HG03196 (cell line): ENCODE results near the gene MPZL1.

Source experiments
- ATAC-seq: cut with Tn5 transposase; IDR thresholded peaks from one replicate; pipeline ENCODE4 v1.9.1; 2021; ENCODE audit not compliant: unreplicated experiment

MPZL1 gene

DNA sequence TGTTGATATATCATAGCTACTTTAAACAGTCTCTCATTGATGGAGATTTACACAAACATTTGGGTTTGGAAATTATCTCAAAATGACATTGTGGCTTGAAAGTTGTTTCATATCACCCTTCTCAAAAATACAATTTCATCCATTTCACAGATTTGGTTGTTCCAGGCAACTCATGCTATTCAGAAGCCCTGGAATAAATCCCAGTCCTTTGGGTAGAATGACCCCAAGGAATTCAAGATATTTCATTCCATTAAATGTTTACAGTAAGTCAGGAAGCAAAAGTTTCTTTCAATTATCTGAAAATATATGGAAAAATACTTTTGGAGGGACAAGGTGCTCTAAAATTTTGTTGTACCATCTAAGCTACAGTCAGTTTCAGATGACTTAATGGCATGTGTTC lies 27.1 kb downstream of the MPZL1 start:
- no peak for ATAC-seq

DNA sequence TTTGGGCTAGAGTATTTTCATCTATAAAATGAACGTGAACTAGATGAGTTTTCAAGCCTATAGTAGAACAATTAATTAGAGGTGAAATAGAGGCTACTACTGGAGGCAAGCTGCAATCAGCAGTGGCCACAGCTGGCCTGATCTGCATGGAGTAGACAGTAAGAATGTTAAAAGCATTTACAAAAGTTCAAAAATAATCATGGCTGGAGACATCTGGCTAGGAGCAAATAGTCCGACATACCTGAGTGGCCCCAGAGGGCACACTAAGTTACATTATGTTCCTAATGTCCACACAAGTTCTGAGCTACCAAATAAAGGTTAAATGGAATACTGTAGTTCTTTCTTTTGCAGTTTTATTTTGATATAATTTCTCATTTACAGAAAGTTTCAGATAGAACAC lies 28.0 kb downstream of the MPZL1 start:
- no peak for ATAC-seq

DNA sequence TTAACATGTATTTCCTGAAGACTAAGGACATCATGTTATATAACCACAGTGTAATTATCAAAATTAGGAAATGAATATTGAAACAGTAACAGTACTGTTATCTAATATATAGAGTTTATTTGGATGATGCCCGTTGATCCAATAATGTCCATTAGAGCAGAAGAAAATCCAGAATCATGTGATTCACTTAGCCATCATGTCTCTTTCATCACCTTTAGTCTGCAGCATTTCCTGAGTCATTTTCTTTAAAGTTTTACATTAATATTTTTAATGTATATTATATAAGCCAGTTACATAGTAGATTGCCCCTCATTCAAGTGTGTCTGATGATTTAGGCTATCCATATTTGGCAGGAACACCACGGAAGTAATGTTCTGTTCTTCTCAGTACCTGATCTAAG lies 28.9 kb downstream of the MPZL1 start:
- no peak for ATAC-seq

DNA sequence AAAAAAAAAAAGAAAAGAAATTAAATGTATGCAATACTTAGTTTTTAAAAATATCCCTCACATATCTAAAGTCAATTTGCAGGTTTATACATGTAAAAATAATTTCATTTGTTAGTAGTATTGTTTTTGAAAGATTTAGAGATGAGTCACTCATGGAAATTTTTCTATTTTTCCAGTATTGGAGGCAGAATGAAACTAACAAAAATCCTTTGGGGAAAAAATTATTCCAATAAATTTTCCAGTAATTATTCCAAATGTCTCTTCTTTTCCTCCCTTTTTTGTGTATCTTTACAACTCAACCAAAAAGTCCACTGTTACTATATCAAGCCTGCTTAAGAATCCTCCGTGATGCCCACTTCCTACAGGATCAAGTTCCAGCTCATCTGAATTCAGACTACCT lies 29.9 kb downstream of the MPZL1 start:
- ATAC-seq: no peak

DNA sequence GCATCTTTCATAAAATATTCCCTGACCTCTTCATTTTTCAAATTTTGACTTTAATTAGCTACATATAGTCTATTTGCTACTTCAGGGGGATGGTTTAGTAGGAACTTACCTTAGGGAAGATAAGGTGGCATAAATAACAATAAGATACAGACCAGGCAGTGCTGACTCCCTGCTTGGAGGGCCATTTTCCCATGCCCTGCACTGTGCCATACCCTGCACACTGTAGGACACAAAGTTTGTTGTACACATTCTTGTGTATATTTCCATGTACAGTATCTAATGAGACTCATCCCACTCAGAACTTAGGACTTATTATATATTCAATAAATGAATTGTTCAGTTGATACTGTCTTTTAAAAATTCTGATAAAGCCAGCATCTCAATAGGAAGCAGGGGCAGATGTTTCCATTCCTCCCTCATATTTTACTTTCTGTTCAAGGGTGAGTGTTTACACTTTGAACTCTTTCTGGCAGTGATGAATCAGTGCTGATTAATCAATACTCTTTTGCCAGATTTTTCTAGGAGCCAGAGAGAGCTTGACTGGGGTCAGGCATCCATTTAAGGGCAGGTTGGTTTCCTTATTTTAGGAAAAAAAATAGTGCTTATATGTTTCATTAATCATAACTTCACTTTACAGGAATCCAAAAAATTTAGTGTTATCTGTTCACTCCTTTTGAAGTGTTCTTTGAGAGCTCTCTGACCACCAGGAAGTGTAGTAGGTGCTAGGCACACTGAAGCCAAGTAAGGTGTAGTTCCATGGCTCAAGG lies 30.6 kb downstream of the MPZL1 start:
- peak; percentile 10 for ATAC-seq

DNA sequence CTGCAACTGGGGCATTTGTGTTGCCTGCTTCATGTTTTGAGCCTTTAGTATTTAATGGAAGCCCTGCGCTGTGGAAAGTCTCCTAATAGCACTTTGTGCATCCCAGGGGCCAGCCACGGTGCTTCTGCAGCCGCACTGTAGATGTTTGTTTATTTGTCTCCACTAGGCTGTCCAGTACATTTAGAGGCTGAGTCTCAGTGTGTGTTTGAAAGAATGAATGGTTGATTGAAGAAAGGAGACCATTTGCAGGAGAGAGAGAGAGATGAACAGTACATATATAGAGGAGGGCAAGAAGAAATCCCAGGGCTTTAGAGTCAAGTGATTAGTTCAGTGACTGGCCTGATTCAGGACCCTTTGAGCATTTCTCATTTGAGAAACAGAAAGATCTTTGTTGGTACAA lies 33.9 kb downstream of the MPZL1 start:
- no peak for ATAC-seq

DNA sequence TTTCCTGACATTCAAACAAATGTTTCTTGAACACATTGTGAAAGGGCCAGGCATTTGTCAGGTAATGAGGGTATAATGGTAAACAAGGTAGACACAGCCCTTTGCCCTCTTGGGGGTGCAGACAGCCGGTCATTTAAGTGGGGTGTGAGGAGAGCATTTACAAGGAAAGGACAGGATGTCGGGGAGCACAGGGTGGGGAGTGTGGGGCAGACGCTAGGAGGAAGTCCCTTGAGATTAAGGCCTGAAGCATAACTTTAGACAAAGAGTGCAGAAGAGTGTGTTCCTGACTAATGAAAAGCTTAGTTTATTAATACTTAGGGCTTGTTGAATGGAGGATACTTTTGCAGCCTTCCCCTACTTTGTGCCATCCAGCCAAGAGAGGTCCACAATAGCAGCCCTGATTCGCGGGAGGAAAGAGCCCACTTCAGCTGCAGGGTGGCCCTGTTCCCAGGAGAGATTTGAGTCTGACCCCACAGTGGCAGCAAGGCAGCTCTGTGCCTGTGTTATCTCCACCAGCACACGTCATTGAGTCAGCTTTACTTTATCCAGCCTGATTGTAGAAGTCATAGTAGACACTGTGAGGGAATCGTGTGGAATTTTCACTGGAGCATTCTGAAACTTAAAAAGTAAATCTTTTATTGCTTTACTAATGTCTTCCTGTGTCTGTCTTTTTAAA lies 35.1 kb downstream of the MPZL1 start:
- ATAC-seq: no peak

DNA sequence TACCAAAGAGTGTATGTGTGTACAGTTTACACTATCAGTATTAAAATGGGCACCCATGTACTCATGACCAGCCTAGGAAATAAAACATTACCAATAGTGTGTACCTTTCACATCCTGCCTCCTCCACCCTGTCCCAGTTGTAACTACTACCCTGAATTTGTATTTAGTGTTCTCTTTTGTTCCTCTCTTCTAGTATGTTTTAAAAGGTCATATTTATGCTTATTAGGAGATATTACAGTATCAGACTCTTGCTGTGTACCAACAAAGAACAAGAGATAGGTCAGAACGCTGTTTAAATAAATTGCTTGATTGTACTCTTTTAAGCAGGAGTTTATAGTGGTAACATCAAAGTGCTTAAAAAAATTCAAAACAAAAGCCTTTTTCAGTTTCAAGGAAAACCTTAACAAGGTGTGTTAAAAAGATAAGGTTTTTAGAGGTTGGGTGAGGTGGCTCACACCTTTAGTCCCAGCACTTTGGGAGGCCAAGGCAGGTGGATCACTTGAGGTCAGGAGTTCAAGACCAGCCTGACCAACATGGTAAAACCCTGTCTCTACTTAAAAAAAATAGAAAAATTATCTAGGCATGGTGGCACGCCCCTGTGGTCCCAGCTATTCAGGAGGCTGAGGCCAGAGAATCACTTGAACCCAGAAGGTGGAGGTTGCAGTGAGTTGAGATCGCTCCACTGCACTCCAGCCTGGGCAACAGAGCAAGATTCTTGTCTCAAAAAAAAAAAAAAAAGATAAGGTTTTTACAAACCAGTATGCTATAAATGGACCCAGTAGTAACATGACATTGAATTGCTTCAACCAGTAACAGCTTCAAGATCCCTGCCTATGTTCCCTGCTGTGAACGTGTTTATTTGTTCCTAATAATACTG lies 35.9 kb downstream of the MPZL1 start:
- no peak for ATAC-seq

DNA sequence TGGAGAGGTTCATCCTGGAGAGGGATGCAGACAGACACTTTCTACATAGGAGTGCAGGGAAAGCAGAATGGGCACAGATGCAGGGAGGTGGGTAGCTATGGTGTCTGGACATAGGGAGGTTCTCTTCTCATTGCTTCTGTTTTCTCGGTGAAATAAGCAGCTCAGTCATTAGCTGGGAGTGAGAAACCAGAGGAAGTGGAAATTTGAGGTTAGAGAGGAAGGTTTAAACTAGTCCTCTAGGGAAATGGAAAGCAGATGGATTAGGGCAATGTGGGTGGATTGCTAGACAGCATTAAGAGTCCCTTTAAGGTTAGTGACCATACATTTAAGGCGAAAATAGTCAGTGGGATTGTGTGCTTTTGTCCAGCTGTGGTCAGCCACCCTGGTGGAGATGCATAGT lies 39.6 kb downstream of the MPZL1 start:
- no peak for ATAC-seq

DNA sequence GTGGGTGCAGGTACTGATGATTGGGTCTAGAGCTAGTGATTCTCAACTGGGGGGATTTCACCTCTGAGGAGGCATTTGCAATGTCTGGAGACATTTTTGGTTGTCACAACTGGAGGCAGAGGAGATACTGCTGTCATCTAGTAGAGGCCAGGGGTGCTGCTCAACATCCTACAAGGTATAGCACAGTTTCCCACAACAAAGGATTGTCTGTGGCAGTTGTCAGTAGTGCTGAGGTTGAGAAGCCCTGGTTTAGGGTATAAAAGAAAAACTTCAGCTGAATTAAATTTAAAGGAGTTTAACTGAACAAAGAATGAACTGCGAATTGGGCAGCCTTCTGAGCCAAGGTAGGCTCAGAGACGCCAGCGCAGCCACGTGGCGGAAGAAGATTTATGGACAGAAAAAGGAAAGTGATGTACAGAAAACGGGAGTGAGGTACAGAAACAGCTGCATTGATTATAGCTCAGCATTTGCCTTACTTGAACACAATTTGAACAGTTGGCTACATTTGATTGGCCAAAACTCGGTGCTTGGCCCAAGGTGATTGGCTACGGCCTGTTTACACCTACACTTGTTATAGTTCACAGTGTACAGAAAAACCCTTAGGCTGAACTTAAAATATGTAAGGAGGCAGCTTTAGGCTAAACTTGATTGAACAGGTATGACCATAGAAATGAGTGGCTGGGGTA lies 40.4 kb downstream of the MPZL1 start:
- no peak for ATAC-seq

DNA sequence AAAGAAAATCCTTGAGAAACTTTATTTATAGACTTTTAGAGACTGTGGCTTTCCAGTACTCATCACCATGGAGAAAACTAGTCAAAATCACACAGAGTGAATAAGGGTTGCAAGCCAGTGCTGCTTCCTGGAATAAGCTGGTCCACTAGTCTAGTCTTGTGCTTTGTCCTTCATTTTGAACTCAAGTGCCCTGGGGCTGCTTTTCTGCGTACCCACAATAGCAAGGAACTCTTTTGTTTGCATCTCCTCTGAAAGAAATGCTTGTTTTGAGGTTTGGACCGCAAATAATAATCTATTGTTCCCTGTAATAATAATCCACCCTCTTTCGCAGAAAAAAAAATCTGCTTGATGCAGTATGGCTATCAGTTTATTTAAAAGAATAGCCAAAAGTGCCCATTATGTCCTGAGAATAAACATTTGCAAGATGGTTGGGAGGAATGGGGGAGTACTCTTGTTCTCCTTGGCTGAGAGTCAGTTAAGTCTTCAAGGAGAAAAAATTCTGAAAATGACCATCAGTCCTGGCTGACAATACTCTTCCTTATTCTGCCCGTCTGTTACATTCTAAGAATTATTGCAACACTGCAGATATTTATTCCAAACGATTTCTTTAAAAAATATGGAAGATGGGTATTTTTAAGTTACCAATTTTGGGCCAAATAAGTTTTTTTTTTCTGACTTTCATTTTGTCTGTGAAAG lies 41.9 kb downstream of the MPZL1 start:
- ATAC-seq: no peak

DNA sequence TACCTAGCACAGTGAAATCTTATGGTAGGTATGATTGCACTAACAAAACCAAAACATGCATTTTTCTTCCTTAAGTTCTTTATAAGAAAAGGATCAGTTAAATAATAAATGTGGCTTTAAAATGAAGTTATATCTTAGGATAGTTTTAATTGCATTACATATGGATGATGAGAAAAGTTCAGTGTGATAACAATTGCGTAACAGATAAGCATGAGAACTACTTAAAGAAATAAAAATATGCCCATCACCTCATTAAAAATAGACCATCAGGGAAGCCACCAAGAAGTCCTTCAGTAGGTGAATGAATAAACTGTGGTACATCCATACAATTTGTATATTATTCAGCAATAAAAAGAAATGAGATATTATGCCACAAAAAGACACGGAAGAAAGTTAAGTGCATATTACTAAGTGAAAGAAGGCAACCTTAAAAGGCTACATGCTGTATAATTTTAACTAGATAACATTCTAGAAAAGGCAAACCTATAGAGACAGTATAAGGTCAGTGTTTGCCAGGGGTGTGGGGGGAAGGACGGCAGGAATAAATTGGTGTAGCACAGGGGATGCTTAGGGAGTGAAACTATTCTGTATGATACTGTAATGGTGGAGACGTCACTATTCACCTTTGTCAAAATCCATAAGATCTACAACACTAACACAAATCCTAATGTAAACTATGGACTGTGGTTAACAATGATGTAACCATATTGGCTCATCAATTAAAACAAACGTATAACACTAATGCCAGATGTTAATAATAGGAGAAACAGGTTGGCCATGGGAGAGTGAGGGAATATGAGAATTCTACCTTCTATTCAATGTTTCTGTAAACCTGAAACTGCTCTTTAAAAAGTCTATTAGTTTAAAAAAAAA lies 42.9 kb downstream of the MPZL1 start:
- no peak for ATAC-seq

DNA sequence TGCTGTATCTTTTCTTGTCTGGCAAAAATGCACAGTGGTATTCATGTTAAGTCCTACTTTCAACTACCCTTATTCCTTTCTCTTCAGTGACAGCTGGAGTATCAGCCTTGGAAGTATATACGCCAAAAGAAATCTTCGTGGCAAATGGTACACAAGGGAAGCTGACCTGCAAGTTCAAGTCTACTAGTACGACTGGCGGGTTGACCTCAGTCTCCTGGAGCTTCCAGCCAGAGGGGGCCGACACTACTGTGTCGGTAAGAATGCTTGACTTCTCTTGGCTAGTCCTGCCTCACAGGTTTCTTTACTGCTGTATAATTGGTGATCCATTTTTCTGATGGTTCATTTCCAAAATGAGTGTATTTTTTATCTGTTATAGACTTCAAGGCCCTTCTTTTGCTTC lies 43.7 kb downstream of the MPZL1 start:
- ATAC-seq: no peak

DNA sequence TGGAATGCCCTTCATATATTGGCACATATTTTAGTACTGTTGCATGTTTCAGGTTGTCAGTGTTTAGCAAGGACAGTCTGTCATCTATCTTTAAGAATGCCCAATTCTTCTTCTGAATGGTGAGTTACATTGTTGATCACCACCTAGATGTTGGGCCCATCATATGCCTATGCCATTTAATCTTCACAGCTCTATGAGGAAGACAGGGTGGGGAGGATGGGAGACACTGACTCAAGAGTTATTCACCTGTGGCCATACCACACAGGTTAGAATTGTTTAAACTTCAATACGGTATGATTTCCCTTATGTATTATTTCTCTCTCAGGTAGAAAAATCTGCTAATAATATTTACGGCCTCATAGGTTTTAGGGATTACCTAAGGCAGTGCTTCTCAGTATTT lies 44.8 kb downstream of the MPZL1 start:
- ATAC-seq: no peak

DNA sequence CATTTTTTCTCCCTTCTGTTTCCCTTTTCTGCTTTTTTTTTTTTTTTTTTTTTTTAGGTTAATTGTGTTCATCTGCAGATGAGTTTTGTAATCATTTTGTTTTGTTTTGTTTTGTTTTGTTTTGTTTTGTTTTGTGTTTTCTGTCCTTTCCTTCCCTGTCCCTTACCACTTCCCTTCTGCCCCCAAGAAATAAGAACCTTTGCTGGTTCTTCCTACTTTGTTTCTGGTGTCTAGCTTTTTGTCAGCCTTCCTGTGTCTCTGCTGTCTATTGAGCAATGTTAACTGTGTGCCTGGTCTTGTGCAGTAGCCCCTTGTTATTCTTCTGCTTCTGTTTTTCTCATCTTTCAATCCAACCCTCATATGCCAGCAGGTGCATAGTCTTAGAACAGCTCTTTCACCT lies 46.0 kb downstream of the MPZL1 start:
- no peak for ATAC-seq

DNA sequence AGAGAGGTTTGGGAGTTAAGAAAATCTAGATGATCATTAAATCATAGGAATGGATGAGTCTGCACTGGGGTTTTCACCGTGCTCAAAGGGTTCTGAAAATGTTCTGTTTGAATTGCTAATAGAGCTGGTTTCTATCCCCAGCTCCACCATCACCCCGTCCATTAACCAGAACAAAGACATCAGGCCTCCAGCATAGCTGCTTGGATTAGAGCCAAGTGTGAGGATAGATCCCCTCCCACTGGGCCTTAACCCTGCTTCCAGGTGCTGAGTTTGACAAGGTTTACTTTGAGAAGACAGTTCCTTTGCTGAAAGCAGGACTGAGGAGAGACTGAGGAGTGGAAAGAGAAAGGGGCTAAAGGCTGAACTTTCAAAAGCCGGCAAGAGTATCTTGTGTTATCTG lies 48.3 kb downstream of the MPZL1 start:
- no peak for ATAC-seq

DNA sequence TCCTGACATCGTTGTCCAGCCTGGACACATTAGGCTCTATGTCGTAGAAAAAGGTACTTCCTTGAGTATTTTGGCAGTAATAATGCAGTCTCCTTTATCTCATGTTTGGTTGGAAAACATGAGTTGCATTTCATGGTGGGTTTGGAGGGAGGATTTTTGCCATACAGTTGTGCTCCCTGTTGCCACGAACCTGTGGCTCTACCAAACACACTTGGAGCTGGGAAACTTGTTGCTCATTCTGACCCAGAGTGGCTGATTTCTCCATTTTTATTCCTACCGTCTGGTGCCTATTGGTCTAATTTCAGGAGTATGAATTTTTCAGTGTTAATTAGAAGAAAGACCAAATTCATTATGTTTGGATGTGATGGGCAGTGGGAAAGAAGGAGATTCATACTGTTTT lies 50.7 kb downstream of the MPZL1 start:
- no peak for ATAC-seq

DNA sequence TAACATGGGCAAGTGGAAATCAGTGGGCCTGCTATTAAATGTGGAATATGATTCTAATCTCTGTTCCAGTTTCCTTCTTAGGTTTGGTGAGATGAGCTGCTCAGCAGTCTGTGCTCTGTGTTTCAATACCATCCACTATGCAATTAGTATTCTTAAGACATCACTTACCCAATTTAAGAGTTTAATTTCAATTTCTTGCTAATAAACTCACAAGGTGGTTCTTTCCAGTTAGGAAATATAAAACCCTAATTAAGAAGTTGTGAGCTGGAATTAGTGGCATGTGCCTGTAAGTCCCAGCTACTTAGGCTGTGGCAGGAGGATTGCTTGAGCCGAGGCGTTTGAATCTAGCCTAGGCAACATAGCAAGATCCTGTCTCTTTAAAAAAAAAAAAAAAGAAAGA lies 51.7 kb downstream of the MPZL1 start:
- no peak for ATAC-seq

DNA sequence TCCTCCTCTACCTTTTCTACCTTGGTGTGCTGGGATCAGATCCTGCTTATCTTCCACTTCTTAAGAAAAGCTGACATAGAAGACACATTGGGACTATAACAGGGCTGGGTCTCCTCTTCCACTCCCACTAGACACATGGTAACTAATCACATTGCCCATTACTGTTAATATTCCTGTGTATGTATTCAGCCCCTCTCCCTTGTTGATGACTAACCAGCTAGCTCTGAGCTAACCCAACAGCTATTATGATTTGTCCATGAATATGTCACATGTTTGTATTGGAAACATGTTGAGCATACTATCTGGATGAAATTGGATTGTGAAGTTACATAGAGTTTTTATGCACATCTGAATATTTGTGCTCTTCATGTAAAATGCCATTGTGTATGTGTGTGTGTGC lies 52.9 kb downstream of the MPZL1 start:
- no peak for ATAC-seq

DNA sequence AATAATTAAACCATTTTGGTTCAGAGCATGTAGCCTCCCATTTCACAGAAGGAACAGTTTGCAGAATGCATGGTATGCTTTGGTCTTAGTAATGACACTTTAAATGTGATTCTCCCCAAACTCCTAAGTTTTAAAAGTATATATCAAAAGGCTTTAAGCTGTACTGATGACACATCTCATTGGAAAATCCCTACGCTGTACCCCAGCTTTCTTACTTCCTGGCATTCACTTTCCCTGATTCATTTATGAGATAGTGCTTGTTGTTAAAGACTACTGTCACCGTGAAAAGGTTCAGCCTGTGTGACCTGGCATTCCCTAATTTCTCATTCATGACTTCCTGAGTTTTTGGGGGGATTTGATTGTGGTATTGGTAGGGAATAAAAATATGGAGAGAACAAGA lies 53.4 kb downstream of the MPZL1 start:
- no peak for ATAC-seq
